ENCODE results near the gene SMIM11.

Gene SMIM11

GRCh38 chr21:34345091-34345871 is 30.0 kb upstream of the SMIM11 start:
- TF ChIP-seq CTCF (IDR thresholded peaks at IDR 0.05; ENCODE audit: poor library complexity, severe bottlenecking) = no peak
- no peak for DNase-seq (ENCODE audit: low spot score)
- Histone ChIP-seq H3K36me3 (ENCODE audit: low read depth) (no peaks in the 10 kb centered on the region), H3K27me3 (ENCODE audit: insufficient read depth, poor library complexity, severe bottlenecking) (no peaks in the 10 kb centered on the region), H3K4me1 (ENCODE audit: insufficient read depth, poor library complexity, severe bottlenecking) (no peaks in the 10 kb centered on the region), H3K27ac (ENCODE audit: poor library complexity, severe bottlenecking) (no peak overlapping the region), H3K4me3 (ENCODE audit: severe bottlenecking) (no peak overlapping the region), H3K9me3 (ENCODE audit: severe bottlenecking) (no peaks in the 10 kb centered on the region)
- no peak for ATAC-seq (ENCODE audit: low read depth)

GRCh38 chr21:34345892-34346291 is 29.4 kb upstream of the SMIM11 start:
- DNase-seq (ENCODE audit: low spot score) (no peak), ATAC-seq (ENCODE audit: low read depth) (no peak)
- Histone ChIP-seq H3K9me3 (ENCODE audit: severe bottlenecking) (no peaks in the 10 kb centered on the region), H3K27ac (ENCODE audit: poor library complexity, severe bottlenecking) (no peak overlapping the region), H3K4me3 (ENCODE audit: severe bottlenecking) (no peak overlapping the region), H3K27me3 (ENCODE audit: insufficient read depth, poor library complexity, severe bottlenecking) (no peaks in the 10 kb centered on the region), H3K36me3 (ENCODE audit: low read depth) (no peaks in the 10 kb centered on the region), H3K4me1 (ENCODE audit: insufficient read depth, poor library complexity, severe bottlenecking) (no peaks in the 10 kb centered on the region)
- TF ChIP-seq CTCF (IDR thresholded peaks at IDR 0.05; ENCODE audit: poor library complexity, severe bottlenecking) = no peak

GRCh38 chr21:34348890-34349519 is 26.3 kb upstream of the SMIM11 start:
- no peak for TF ChIP-seq CTCF (IDR thresholded peaks at IDR 0.05; ENCODE audit: poor library complexity, severe bottlenecking)
- Histone ChIP-seq H3K27me3 (ENCODE audit: insufficient read depth, poor library complexity, severe bottlenecking) (no peaks in the 10 kb centered on the region), H3K36me3 (ENCODE audit: low read depth) (no peaks in the 10 kb centered on the region), H3K4me1 (ENCODE audit: insufficient read depth, poor library complexity, severe bottlenecking) (no peaks in the 10 kb centered on the region), H3K4me3 (ENCODE audit: severe bottlenecking) (no peak overlapping the region), H3K27ac (ENCODE audit: poor library complexity, severe bottlenecking) (no peak overlapping the region), H3K9me3 (ENCODE audit: severe bottlenecking) (no peaks in the 10 kb centered on the region)
- DNase-seq (ENCODE audit: low spot score) = no peak
- ATAC-seq (ENCODE audit: low read depth) = no peak

GRCh38 chr21:34351786-34352241 is 23.5 kb upstream of the SMIM11 start:
- ATAC-seq (ENCODE audit: low read depth) (no peak), DNase-seq (ENCODE audit: low spot score) (no peak)
- H3K27me3 ChIP-seq (ENCODE audit: insufficient read depth, poor library complexity, severe bottlenecking) = no peaks in the 10 kb centered on the region
- H3K4me3 ChIP-seq (ENCODE audit: severe bottlenecking) = no peak overlapping the region
- H3K4me1 ChIP-seq (ENCODE audit: insufficient read depth, poor library complexity, severe bottlenecking) = no peaks in the 10 kb centered on the region
- no peaks in the 10 kb centered on the region for H3K9me3 ChIP-seq (ENCODE audit: severe bottlenecking)
- no peaks in the 10 kb centered on the region for H3K36me3 ChIP-seq (ENCODE audit: low read depth)
- TF ChIP-seq CTCF (IDR thresholded peaks at IDR 0.05; ENCODE audit: poor library complexity, severe bottlenecking) = peak; percentile 53
- H3K27ac ChIP-seq (ENCODE audit: poor library complexity, severe bottlenecking) = no peak overlapping the region

GRCh38 chr21:34352556-34352955 is 22.8 kb upstream of the SMIM11 start:
- no peak for ATAC-seq (ENCODE audit: low read depth)
- no peak for DNase-seq (ENCODE audit: low spot score)
- H3K4me3 ChIP-seq (ENCODE audit: severe bottlenecking) = no peak overlapping the region
- TF ChIP-seq CTCF (IDR thresholded peaks at IDR 0.05; ENCODE audit: poor library complexity, severe bottlenecking) = no peak
- H3K36me3 ChIP-seq (ENCODE audit: low read depth) = no peaks in the 10 kb centered on the region
- H3K27me3 ChIP-seq (ENCODE audit: insufficient read depth, poor library complexity, severe bottlenecking) = no peaks in the 10 kb centered on the region
- H3K4me1 ChIP-seq (ENCODE audit: insufficient read depth, poor library complexity, severe bottlenecking) = no peaks in the 10 kb centered on the region
- no peak overlapping the region for H3K27ac ChIP-seq (ENCODE audit: poor library complexity, severe bottlenecking)
- no peaks in the 10 kb centered on the region for H3K9me3 ChIP-seq (ENCODE audit: severe bottlenecking)

Measured in RWPE2 (cell line).